ENCODE measurements around the gene SEC23A.
"Not testable (repeated sequence)": the region's sequence is repeated elsewhere in the genome, so short reads cannot be mapped to it uniquely, and the experiment has no call there.

The SEC23A gene

GRCh38 chr14:39030209-39030608 is 72.8 kb downstream of the SEC23A start:
- no peak for DNase-seq (ENCODE audit: low read depth in 2 of 2)

GRCh38 chr14:39029789-39030188 is 73.2 kb downstream of the SEC23A start:
- no peak for DNase-seq (ENCODE audit: low read depth in 2 of 2)

GRCh38 chr14:39028620-39029019 is 74.4 kb downstream of the SEC23A start:
- DNase-seq (ENCODE audit: low read depth in 2 of 2), result no peak

GRCh38 chr14:39025810-39026627 is 77.0 kb downstream of the SEC23A start:
- no peak for DNase-seq (ENCODE audit: low read depth in 2 of 2)

- no peak for DNase-seq (ENCODE audit: low read depth in 2 of 2)
Measured at GRCh38 chr14:39025250-39025809, 77.7 kb downstream of the SEC23A start.

GRCh38 chr14:39023939-39024871 is 78.8 kb downstream of the SEC23A start:
- no peak for DNase-seq (ENCODE audit: low read depth in 2 of 2)

- DNase-seq (ENCODE audit: low read depth in 2 of 2), result not testable (repeated sequence)
Measured at GRCh38 chr14:39017096-39018016, 85.7 kb downstream of the SEC23A start.

GRCh38 chr14:39016733-39017095 is 86.3 kb downstream of the SEC23A start:
- no peak for DNase-seq (ENCODE audit: low read depth in 2 of 2)

- no peak for DNase-seq (ENCODE audit: low read depth in 2 of 2)
Measured at GRCh38 chr14:39015964-39016577, 87.0 kb downstream of the SEC23A start.

GRCh38 chr14:39015360-39015961 is 87.6 kb downstream of the SEC23A start:
- DNase-seq (ENCODE audit: low read depth in 2 of 2), result no peak

GRCh38 chr14:39014460-39014859 is 88.6 kb downstream of the SEC23A start:
- no peak for DNase-seq (ENCODE audit: low read depth in 2 of 2)

GRCh38 chr14:39008965-39009364 is 94.1 kb downstream of the SEC23A start:
- not testable (repeated sequence) for DNase-seq (ENCODE audit: low read depth in 2 of 2)

GRCh38 chr14:39006721-39007410 is 96.2 kb downstream of the SEC23A start:
- DNase-seq (ENCODE audit: low read depth in 2 of 2), result no peak

GRCh38 chr14:39005044-39005880 is 97.8 kb downstream of the SEC23A start:
- no peak for DNase-seq (ENCODE audit: low read depth in 2 of 2)

GRCh38 chr14:38999949-39000348 is 103.1 kb downstream of the SEC23A start:
- DNase-seq (ENCODE audit: low read depth in 2 of 2), result no peak

- DNase-seq (ENCODE audit: low read depth in 2 of 2), result no peak
Measured at GRCh38 chr14:38994731-38995130, 108.3 kb downstream of the SEC23A start.

GRCh38 chr14:38993981-38994380 is 109.1 kb downstream of the SEC23A start:
- no peak for DNase-seq (ENCODE audit: low read depth in 2 of 2)

GRCh38 chr14:38992067-38992844 is 110.8 kb downstream of the SEC23A start:
- DNase-seq (ENCODE audit: low read depth in 2 of 2), result no peak
